HG03175 (cell line): ENCODE data around the gene TFDP1.
A peak's percentile ranks its signal among the peaks of the same experiment; 100 is the strongest.

Experiments
- ATAC-seq: cut with Tn5 transposase; IDR thresholded peaks from one replicate; pipeline ENCODE4 v1.9.1; 2021; ENCODE audit warnings: mild to moderate bottlenecking, moderate library complexity; ENCODE audit not compliant: unreplicated experiment

The TFDP1 gene

GRCh38 chr13:113564331-113565023 is 20.1 kb upstream of the TFDP1 start:
- ATAC-seq, result no peak

GRCh38 chr13:113565526-113566226 is 18.9 kb upstream of the TFDP1 start:
- no peak for ATAC-seq

GRCh38 chr13:113566227-113566561 is 18.4 kb upstream of the TFDP1 start:
- no peak for ATAC-seq

- ATAC-seq, result no peak
Measured at GRCh38 chr13:113567681-113568080, 16.9 kb upstream of the TFDP1 start.

- ATAC-seq, result no peak
Measured at GRCh38 chr13:113573065-113573464, 11.5 kb upstream of the TFDP1 start.

- ATAC-seq, result no peak
Measured at GRCh38 chr13:113576597-113576996, 8.0 kb upstream of the TFDP1 start.

GRCh38 chr13:113577881-113578435 is 6.6 kb upstream of the TFDP1 start:
- no peak for ATAC-seq

GRCh38 chr13:113579686-113580085 is 4.9 kb upstream of the TFDP1 start:
- no peak for ATAC-seq

GRCh38 chr13:113581871-113582270 is 2.7 kb upstream of the TFDP1 start:
- no peak for ATAC-seq

GRCh38 chr13:113582841-113583631 is 1.5 kb upstream of the TFDP1 start:
- ATAC-seq, result no peak

GRCh38 chr13:113584870-113585671 is 518 bp downstream of the TFDP1 start:
- peak; percentile 33 for ATAC-seq

- no peak for ATAC-seq
Measured at GRCh38 chr13:113585896-113586295, 1.3 kb downstream of the TFDP1 start.

GRCh38 chr13:113586661-113587479 is 2.3 kb downstream of the TFDP1 start:
- no peak for ATAC-seq

- no peak for ATAC-seq
Measured at GRCh38 chr13:113588394-113589111, 4.0 kb downstream of the TFDP1 start.

- ATAC-seq, result no peak
Measured at GRCh38 chr13:113589251-113589960, 4.9 kb downstream of the TFDP1 start.

- no peak for ATAC-seq
Measured at GRCh38 chr13:113589961-113590339, 5.4 kb downstream of the TFDP1 start.

- ATAC-seq, result no peak
Measured at GRCh38 chr13:113591750-113592149, 7.2 kb downstream of the TFDP1 start.

- ATAC-seq, result no peak
Measured at GRCh38 chr13:113592571-113592970, 8.0 kb downstream of the TFDP1 start.
